HG03520 (cell line): ENCODE results near the gene C10orf71.

ENCODE experiments used
- ATAC-seq: cut with Tn5 transposase; IDR thresholded peaks from one replicate; pipeline ENCODE4 v1.9.1; 2021; ENCODE audit warnings: mild to moderate bottlenecking, moderate library complexity; ENCODE audit not compliant: unreplicated experiment

C10orf71 gene

DNA sequence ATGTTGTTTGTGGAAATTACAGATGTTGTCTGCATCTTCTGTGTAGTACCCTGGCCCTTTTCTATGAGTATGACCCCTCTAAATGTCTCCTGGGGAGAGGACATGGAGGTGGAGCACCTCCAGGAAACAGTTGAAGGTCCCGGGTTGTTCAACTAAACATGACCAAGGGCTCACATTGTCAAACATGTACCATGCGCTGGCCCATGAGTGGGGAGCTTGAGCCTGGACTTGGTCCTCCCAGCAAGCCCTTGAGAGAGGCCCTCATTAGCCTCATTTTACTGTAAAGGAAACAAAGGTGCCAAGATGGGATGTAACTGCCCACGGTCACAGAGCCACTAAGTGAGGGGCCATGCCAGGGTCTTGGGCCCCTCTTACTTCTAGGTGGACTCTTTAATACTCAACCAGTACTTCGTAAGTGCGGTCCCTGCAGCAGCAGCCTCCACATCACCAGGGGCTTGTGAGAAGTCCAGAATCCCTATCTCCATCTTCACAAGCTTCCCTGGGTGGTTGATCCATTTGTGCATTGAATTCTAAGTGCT is 31.2 kb downstream of the C10orf71 start:
- no peak for ATAC-seq

DNA sequence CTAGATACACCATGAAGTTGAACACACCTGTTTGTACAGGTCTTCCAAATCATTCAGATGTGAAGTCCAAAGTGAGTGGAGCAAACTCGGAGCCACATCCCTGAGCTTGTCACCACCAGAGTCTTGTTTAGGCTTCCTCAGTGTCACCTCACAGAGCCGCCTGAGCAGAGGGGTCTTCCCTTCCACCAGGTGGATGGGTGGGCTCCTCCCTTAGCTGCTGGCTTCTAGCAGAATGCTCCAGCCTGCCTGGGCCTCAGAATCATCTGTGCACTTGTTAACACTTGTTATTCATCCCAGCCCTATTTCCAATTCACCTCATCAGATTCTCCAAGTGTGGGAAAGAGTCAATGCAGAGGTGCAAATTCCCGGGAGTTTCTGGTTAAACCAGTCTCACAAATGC is 32.5 kb downstream of the C10orf71 start:
- no peak for ATAC-seq

DNA sequence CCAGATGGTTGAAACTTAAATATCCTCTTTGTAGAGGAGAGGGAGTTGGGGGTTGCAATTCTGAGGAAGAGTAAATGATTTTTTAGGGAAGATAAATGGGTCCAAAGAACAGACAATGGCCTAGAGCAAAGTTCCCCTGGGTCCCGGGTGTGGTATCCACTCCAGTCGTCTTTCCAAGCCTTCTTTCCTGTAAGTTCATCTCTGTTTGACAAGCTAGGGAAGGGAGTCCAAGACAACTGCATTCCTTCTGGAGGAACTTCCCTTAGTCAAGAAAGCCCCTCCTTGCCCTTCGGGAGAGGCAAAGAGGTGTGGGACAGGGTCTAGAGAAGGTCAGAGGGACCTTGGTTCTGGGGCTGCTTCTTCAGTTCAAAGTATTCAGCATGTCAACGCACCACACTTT is 33.4 kb downstream of the C10orf71 start:
- ATAC-seq = no peak

DNA sequence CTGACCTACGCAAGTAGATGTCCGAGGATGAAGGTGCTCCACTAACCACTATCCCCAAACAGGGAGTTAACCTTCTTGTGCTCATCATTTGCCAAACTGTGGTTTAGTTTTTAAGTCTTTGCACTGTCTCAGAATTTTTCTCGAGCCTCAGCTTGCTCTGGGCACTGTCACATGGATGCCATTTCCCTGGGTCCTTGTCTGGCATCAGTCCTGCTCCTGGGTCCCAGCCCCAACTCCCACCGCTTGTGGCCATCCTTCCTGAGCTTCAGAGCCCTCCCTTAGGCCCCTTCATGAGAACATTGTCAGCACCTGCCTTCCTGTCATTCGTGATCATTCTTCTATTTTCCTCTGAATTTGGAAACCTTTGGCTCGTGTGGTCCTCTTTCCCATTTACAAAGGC is 33.8 kb downstream of the C10orf71 start:
- no peak for ATAC-seq

DNA sequence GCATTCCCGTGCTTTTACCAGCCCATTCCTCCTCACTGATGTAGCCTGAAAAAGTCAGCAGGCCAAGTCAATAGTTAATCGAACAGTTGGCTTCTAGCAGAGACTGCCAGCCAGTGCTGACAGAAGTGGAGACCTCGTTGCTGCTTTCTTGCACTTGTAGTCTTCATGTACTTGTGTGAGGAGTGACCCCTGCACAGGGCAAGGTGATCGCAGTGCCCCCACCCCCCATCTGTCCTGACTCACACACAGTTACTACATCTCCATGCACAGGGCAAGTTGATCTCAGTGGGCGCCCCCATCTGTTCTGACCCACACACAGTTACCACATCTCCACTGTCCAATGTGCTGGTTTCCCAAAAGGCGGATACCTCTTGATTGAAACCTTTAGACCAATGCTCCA is 34.2 kb downstream of the C10orf71 start:
- ATAC-seq = no peak

DNA sequence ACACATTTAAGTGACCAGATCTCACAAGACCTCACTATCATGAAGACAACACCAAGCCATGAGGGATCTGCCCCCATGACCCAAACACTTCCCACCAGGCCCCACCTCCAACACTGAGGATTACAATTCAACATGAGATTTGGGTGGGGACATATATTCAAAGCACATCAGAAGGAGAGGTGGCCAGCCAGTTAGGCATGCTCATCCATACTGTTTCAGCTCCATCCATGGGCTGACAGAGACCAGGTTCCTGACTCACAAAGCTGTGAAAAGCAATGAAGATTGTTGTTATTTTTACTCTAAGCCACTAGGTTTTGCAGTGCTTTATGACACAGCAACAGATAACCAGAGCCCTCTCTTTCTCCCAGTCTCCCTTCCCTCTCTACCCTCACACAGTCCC is 36.0 kb downstream of the C10orf71 start:
- ATAC-seq = no peak

DNA sequence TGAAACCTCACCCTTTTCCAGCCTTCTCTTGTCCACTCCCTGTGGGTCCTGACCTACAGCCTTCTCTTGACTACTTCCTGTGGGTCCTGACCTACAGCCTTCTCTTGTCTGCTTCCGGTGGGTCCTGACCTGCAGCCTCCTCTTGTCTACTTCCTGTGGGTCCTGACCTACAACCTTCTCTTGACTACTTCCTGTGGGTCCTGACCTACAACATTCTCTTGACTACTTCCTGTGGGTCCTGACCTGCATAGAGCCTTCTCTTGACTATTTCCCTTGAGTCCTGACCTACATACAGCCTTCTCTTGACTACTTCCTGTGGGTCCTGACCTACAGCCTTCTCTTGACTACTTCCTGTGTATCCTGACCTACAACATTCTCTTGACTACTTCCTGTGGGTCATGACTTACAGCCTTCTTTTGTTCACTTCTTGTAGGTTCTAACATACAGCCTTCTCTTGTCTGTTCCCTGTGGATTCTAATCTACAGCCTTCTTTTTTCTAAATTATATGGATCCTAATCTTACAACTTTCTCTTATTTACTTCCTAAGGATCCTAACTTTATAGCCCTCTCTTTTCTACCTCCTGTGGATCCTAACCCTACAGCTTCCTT is 36.5 kb downstream of the C10orf71 start:
- no peak for ATAC-seq

DNA sequence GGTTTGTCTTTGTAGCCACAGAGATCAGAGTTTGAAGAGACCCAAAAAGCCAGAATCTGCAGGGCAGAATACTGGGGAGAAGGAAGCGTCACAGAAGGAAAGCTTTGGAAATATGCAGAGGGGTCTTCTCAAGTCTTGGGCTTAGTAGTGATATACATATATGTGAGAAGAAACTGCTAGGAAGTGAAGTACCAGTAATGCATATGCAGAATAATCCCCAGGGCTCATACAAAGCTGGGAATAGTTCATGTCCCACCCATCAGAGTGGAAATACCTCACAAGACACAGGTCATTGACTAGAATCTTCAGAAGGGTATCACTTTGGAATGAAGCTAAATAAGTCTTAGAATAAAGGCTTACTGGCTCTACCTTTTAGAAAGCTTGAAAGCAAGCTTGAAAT is 39.6 kb downstream of the C10orf71 start:
- ATAC-seq = no peak

DNA sequence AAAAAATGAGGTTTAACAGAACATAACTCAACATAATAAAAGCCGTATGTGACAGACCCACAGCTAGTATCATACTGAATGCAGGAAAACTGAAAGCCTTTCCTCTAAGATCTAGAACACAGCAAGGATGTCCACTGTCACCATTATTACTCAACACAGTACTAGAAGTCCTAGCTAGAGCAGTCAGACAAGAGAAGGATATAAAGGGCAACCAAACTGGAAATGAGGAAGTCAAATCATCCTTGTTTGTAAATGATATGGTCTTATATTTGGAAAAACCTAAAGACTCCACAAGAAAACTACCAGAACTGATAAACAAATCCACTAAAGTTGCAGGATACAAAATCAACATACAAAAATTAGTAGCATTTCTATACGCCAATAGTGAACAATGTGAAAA is 45.9 kb downstream of the C10orf71 start:
- ATAC-seq = no peak

DNA sequence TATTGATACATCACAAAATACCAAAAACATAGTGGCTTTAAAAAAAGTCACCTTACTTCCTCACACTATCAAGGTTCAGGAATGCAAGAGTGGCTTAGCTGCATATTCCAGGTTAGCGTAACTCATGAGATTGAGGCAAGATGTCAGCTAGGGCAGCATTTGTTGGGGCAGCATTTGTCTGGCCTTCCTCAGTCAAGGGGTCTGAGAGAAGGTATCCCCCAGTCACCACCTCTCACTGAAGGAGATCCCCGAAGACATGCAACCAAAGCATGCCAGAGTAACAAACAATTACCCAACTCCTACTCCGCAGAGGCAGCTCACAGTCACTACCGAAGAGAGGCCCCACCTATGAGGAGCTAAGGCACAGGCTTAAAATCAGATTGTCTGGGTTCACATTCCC is 48.4 kb downstream of the C10orf71 start:
- ATAC-seq = no peak

DNA sequence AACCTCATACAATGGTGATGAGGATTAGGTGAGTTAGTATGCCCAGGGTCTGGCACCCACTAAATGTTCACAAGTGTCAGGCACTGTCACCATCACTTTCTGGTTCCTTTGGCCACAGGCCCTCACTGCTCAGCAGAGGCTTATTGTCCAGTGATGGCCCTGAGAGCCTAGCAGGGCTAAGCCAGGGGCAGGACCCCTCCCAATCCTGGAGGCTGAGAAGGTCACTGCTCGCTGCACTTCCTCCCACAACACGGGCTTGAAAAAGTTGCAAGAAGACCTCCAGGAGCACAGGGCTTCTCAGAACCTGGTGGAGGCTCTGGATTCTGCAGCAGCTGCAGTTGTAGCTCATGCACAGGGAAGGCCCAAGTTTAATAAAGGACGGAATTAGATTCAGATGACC is 48.9 kb downstream of the C10orf71 start:
- no peak for ATAC-seq

DNA sequence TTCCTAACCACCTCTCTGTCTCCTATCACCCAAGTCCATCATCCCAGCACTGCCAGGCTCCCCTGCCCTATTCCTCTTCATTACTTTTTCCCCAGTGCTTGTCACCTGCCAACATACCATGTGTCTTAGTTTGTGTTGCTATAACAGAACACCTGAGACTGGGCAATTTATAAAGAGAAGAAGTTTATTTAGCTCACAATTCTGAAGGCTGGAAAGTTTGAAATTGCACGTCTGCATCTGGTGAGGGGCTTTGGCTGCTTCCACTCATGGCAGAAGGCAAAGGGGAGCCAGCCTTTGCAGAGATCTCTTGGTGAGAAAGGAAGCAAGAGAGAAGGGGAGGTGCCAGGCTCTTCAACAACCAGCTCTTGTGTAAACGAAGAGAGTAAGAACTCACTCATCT is 49.6 kb downstream of the C10orf71 start:
- no peak for ATAC-seq

DNA sequence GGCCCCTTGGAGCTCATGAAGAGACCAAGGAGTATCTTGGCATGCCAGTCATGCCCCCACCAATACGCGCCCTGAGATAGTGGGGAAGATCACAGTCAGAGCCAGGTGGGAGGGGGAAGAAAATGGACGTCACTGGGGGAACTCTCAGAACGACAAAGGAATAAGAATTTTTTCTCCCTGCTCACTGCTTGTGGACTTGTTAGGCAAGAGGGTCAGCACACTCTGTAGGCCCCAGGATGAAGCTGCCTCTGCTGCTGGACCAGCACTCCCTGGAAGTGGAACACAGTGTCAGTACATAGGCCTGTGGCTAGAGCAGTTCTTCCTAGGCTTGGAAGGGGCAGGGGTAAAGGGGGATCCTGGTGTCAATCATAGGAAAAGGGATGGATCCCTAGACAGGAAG is 50.4 kb downstream of the C10orf71 start:
- ATAC-seq = no peak

DNA sequence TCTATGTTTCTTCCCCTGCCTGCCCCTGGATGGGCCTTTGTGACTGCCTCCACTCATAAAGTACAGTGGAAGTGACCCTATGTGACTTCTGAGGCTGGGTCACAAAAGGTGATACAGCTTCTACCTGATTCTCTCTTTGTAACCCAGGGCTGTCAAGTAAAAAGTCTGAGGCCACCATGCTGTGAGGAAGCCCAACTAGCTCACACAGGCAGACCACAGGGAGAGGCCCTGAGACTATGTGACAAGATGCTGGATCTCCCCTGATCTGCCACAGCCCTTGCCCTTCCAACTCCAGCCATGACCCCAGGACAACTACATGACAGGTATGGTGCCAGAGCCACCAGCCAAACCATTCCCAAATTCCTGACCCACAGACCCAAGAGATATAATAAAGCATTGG is 51.2 kb downstream of the C10orf71 start:
- no peak for ATAC-seq

DNA sequence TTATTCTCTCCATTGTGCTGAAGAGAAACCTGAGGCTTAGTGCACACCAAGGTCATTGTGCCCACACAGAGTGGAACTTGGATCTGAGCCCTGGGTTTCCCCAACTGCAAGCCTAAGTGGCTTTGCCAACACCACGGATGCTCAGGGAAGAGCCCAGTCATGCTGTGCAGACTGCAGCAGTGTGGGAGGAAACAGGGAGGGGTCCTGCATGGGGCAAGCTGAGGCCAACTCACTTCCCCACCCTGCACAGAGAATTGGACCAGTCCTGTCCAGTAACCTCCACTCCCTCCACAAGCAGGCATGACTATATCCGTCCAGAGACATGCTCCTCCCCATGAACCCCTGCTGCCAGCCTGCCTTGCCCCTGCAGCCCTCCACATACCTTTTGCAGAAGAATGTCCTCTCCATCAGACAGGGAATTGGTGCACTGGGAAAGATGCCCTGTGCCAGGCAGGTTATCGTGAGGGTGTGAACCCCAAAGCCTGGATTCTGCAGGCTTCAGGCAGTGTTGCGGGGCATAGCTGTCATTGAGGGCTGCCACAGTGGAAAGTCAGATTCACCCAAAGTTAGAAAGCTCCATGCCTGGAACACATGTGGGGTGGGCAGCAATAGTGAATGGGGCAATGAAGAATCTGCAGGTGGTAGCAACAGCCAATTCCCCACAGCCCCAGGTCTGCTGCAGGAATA is 52.0 kb downstream of the C10orf71 start:
- no peak for ATAC-seq

DNA sequence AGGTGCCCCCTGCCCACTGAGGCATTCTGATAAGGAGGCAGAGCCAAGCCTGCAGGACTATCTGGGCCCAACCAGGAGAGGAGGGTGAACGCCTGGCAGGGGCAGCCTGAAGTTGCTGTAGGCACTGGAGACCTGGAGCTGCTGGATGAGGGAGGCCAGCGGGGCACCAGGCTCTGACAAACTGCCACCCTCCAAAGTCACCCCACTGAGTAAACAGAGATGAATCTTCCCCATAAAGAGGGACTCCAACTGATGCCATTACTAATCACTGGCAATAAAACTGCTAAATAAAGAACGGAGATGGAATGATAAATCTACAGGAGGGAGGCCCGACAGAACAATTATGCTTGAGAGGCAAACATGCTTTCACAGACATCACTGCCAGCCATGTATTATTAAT is 52.7 kb downstream of the C10orf71 start:
- ATAC-seq = no peak

DNA sequence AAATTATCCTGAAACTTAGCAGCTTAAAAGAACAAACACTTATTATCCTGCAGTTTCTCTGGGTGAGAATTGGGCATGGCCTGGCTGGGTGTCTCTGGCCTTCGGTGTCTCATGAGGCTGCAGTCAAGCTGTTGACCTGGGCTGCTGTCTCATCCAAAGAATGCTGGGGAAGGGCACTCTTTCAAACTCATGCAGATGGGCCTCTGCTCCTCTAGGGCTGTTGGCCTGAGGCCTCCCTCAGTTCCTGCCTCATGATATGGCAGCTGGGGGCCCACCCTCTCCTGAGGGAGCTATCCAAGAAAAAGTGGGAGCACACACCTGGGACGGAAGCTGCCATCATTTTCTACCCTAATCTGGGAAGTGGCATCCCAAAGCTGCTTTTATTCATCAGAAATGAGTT is 53.4 kb downstream of the C10orf71 start:
- ATAC-seq = no peak

DNA sequence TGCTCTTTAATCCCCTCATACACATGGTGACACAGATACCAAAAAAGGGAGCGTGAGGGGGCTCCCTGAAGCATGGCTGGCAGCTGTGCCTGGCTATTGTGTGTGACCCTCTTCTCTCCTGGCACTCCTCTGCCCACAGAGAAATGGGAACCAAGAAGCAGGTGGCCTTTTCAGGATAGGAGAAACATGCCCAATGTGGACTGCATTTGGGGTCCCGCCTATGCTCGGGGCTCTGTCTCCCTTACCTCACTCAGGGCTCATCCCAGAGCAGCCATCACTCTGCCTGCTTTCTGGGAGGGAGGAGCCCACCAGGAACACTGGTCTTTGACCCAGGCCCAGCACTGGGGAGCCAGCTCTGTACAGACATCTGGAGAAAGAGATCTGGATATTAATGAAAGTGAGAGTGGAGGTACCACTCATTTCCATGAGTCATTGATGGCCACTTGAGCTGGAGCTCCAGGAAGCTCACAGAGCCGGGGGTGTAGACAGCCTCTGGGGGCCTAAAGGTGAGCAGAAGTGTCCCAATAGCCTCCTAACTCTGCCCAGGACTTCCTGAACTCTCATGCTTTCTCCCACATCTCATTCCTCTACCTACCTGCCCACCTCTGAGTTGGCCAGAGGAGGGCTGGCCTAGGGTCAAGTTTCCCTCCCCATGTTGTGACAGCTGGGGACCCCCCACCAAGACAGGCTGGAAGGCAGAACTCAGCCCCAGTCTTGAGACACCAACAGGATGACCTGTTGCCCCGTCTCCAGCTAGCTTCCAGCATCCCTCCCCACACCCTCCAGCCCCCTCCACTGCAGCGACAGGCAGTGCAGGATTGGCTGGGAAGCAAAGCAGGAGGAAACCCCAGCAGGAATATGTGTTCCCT is 54.3 kb downstream of the C10orf71 start:
- no peak for ATAC-seq

DNA sequence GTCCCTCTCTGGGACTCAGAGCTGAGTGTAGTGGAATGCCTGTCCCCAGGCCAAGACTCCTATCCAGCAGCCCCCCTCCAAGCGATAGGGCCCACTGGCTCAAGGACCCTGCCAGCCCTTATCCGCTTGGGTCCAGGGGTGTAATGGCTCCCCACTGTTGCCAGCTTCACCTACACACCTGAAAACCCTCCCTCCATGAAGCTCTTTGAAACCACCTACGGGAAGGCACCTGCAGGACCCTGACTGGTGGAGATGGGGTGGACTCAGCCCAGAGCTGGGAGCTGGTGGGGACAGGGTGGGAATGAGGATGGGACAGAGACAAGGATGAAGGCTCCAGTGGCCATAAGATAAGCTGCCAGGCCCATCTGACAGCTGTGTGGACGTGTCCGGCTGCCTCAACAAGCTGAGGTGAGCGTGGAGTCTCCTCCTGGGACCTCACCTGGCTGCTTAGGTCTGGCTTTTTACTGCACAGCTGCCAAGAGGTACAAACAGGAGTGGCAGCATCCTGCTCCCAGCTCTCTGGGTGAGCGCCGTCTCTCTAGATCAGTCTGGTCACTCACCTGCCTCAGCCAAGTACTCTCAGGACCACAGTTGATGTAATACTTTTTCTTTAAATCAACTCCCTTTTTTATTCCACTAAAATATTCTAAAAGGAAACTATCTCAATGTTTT is 55.1 kb downstream of the C10orf71 start:
- ATAC-seq = no peak

DNA sequence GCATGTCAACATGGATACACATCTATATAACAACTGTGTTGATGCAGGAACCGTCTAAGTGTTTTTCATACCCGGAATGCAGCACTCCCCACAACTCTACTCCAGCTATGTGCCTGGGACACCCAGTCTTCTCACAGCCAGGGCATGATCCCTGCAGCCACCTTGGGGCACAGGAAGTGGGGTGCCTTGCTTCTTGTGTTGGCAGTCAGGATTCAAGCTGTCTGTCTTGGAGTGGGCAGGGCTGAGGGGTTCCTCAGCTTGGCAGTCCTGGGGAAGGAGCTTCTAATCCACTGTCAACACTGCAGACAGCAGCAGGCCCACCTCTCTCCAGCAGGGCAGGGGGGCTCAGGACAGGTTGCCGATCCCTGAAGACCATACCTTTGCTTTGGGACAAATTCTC is 55.6 kb downstream of the C10orf71 start:
- no peak for ATAC-seq

DNA sequence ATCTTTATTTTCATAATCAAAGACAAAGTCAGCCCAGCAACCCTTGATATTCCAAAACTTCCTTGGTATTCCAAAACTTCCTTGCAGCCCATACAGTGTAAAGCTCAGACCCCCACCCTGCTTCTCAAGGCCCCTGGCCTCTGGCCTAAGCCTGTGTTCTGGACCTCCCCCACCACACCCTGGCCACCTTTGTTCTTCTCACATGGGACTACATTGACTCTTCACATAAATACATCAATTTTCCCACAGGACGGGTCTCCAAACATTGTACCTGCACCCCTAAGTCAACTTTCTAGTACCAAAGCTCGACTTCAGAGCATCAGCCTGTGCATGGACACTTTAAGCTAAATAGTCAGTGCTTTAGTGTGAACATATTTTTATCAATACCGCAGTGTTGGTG is 56.3 kb downstream of the C10orf71 start:
- no peak for ATAC-seq
